ENCODE data around the gene IGFALS.

GRCh38 chr16:1764971-1765370 is 28.5 kb downstream of the IGFALS start:
- TF ChIP-seq CTCF (IDR thresholded peaks at IDR 0.05) (no peak), POLR2AphosphoS5 (IDR thresholded peaks at IDR 0.05) (no peak), POLR2A (IDR thresholded peaks at IDR 0.05) (no peak)

All from transverse colon (tissue), 4 donors.